ENCODE results near the gene KISS1R. TPM values are rescaled to one million over a fixed set of nuclear protein-coding genes. Genes with fewer than 3 reads are reported as not detected.

KISS1R gene
- total RNA-seq, 4 donors from 2014 or later = not detected

GRCh38 chr19:928471-929202 is 11.5 kb downstream of the KISS1R start:
- Histone ChIP-seq H3K4me3 (no peak overlapping the region), H3K4me1 (peaks cover 15 to 44% (median 32%) of the 10 kb centered on the region in 4 donors), H3K27me3 (no peaks in the 10 kb centered on the region), H3K27ac (peak overlapping the region in 3 of 4 donors; percentile 22 to 92 (median 90)), H3K9me3 (no peaks in the 10 kb centered on the region), H3K36me3 (no peaks in the 10 kb centered on the region)
- intact Hi-C loops (cut with DNase I; ENCODE audit: low total_unique reads) (loop anchor here (10.0 kb wide), 1 partner anchor 176 kb away; the partner anchor contains the start of gene GPX4), in situ Hi-C loops (cut with MboI; ENCODE audit: low pct_ligation_motif_present in 1 of 4, low pct_unique_long_range_greater_than_20kb in 1 of 4, low sequenced_read_pairs in 3 of 4) (loop anchor here in 3 of 4 donors (10.0 kb wide), 3 partner anchors 56 to 164 kb away; partner anchors contain the start of genes CFD (in 1 of the 3), ELANE (in 1 of the 3) and WDR18 (in 1 of the 3))
- no peak for DNase-seq
- 88% methylated on average over 12 of the region's 18 CpGs; no CpG with 5 or more reads in 1 of the 2 donors for WGBS, 2 donors (ENCODE audit: low coverage in 1 of 2)
- no peak for TF ChIP-seq EP300 (IDR thresholded peaks at IDR 0.05; ENCODE audit: low read depth)

DNA sequence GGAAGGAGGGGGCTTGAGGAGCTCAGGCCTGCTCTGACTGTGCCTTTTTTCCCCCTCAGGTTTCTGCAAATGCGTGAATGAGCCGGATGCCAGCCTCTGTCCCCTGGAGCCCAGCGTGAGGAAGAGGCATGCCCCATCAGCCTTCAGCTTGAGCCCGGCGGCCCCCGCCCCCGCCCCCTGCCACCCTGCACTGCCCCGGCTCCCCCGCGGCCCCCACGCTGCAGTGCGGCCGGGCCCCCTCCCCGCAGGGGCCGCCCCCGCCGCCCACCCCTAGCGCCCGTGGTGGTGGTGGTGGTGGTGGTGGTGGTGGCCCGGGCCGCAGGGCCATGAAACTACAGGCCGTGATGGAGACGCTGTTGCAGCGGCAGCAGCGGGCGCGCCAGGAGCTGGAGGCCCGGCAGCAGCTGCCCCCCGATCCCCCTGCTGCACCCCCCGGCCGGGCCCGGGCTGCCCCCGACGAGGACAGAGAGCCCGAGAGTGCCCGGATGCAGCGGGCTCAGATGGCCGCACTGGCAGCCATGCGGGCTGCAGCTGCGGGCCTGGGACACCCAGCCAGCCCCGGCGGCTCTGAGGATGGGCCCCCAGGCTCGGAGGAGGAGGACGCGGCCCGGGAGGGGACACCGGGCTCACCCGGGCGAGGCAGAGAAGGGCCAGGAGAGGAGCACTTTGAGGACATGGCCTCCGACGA is 12.2 kb downstream of the KISS1R start:
- TF ChIP-seq POLR2AphosphoS5 (IDR thresholded peaks at IDR 0.05) (no peak), EP300 (IDR thresholded peaks at IDR 0.05; ENCODE audit: low read depth) (no peak), CTCF (IDR thresholded peaks at IDR 0.05) (no peak), POLR2A (IDR thresholded peaks at IDR 0.05) (no peak)
- H3K4me1 ChIP-seq = peaks cover 21 to 48% (median 37%) of the 10 kb centered on the region in 4 donors
- in situ Hi-C loops (cut with MboI; ENCODE audit: low pct_ligation_motif_present in 1 of 4, low pct_unique_long_range_greater_than_20kb in 1 of 4, low sequenced_read_pairs in 3 of 4) (loop anchor here in 3 of 4 donors (10.0 kb wide), 3 partner anchors 55 to 165 kb away; partner anchors contain the start of genes CFD (in 1 of the 3), ELANE (in 1 of the 3) and WDR18 (in 1 of the 3)), intact Hi-C loops (cut with DNase I; ENCODE audit: low total_unique reads) (loop anchor here (10.0 kb wide), 1 partner anchor 175 kb away; the partner anchor contains the start of gene GPX4)
- no peak for DNase-seq
- peak overlapping the region in 1 of 4 donors; percentile 90 for H3K27ac ChIP-seq
- no peaks in the 10 kb centered on the region for H3K36me3 ChIP-seq
- no peaks in the 10 kb centered on the region for H3K27me3 ChIP-seq
- 96% methylated on average over 38 of the region's 51 CpGs; no CpG with 5 or more reads in 1 of the 2 donors for WGBS, 2 donors (ENCODE audit: low coverage in 1 of 2)
- H3K4me3 ChIP-seq = no peak overlapping the region
- no peaks in the 10 kb centered on the region for H3K9me3 ChIP-seq

GRCh38 chr19:929891-930258 is 12.7 kb downstream of the KISS1R start:
- no peak overlapping the region for H3K4me3 ChIP-seq
- in situ Hi-C loops (cut with MboI; ENCODE audit: low pct_ligation_motif_present in 1 of 4, low pct_unique_long_range_greater_than_20kb in 1 of 4, low sequenced_read_pairs in 3 of 4) (loop anchor here in 3 of 4 donors (10.0 kb wide), 3 partner anchors 55 to 165 kb away; partner anchors contain the start of genes CFD (in 1 of the 3), ELANE (in 1 of the 3) and WDR18 (in 1 of the 3)), intact Hi-C loops (cut with DNase I; ENCODE audit: low total_unique reads) (loop anchor here (10.0 kb wide), 1 partner anchor 175 kb away; the partner anchor contains the start of gene GPX4)
- H3K27me3 ChIP-seq = no peaks in the 10 kb centered on the region
- DNase-seq = no peak
- TF ChIP-seq POLR2AphosphoS5 (IDR thresholded peaks at IDR 0.05) (no peak), POLR2A (IDR thresholded peaks at IDR 0.05) (no peak), CTCF (IDR thresholded peaks at IDR 0.05) (no peak), EP300 (IDR thresholded peaks at IDR 0.05; ENCODE audit: low read depth) (no peak)
- no peaks in the 10 kb centered on the region for H3K36me3 ChIP-seq
- 94% methylated on average over 6 of the region's 6 CpGs; no CpG with 5 or more reads in 1 of the 2 donors for WGBS, 2 donors (ENCODE audit: low coverage in 1 of 2)
- no peak overlapping the region for H3K27ac ChIP-seq
- H3K4me1 ChIP-seq = peaks cover 27 to 48% (median 37%) of the 10 kb centered on the region in 4 donors
- no peaks in the 10 kb centered on the region for H3K9me3 ChIP-seq

DNA sequence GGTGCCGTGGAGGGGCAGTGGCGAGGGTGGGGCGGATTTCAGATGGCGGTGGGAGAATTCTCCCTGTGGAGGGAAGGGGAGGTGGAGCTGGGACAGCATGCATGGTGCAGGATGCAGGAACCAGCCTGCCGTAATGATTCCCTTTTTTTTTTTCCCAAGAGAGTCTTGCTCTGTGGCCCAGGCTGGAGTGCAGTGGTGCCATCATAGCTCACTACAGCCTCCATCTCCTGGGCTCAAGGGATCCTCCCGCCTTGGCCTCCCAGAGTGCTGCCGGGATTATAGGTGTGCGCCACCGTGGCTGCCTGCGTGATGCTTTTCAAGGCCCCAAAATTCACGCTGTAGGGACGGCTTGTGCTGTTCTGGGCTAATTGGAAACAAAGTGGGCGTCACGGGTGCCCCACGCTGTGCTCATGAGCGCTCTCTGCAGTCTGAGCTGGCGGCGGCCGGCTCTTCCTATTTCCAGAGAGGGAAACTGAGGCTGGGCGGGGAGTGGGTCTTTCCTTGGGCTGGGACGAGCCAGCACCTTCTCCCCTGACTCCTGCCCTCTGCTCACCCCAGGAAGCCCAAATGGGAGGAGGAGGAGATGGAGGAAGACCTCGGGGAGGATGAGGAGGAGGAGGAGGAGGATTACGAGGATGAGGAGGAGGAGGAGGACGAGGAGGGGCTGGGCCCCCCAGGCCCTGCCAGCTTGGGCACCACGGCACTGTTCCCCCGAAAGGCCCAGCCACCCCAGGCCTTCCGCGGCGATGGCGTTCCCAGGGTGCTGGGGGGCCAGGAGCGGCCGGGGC is 14.9 kb downstream of the KISS1R start:
- intact Hi-C loops (cut with DNase I; ENCODE audit: low total_unique reads) = no loop called here
- no peaks in the 10 kb centered on the region for H3K27me3 ChIP-seq

More for the DNA sequence above, 14.9 kb downstream of the KISS1R start:
- no peaks in the 10 kb centered on the region for H3K9me3 ChIP-seq
- TF ChIP-seq EP300 (IDR thresholded peaks at IDR 0.05; ENCODE audit: low read depth) = no peak
- no peak for TF ChIP-seq POLR2A (IDR thresholded peaks at IDR 0.05)
- no peak for TF ChIP-seq CTCF (IDR thresholded peaks at IDR 0.05)
- no peak for TF ChIP-seq POLR2AphosphoS5 (IDR thresholded peaks at IDR 0.05)
- peak overlapping the region; percentile 68 to 88 (median 79) for H3K27ac ChIP-seq
- no peak for DNase-seq
- in situ Hi-C loops (cut with MboI; ENCODE audit: low pct_ligation_motif_present in 1 of 4, low pct_unique_long_range_greater_than_20kb in 1 of 4, low sequenced_read_pairs in 3 of 4) = no loop called here
- WGBS, 2 donors (ENCODE audit: low coverage in 1 of 2) = 83 to 100% methylated on average over 4 to 32 of the region's 32 CpGs
- no peak overlapping the region for H3K4me3 ChIP-seq
- H3K36me3 ChIP-seq = no peaks in the 10 kb centered on the region
- H3K4me1 ChIP-seq = peaks cover 31 to 49% (median 37%) of the 10 kb centered on the region in 4 donors
